Activated naive CD4-positive, alpha-beta T cell treated with Interleukin-2 at 50 U/mL for 16 hours (primary cell): ENCODE measurements around the gene CREBRF.

Experiments used
- DNase-seq: peaks from one replicate; pipeline ENCODE4 v3.0.0-alpha.2; 2020

The CREBRF gene

DNA sequence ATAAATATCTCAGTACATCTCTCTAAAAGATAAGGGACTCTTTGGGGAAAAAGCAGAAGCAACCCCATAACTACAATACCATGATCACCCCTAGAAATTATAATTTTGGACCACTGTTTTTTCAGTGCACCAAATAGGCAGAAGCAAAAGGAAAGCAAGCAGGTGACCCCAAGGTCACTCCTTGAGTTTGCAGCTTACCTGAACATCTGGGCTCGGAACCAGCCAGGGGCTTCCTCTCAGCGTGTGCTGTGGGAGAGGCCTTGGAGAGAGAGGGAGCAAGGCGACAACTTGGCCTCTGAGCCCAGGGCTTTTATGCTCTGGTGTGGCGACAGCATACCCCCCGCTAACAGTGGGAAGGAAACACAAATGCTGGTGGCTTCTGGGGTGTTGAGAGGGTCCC lies 105.0 kb downstream of the CREBRF start:
- DNase-seq: no peak

DNA sequence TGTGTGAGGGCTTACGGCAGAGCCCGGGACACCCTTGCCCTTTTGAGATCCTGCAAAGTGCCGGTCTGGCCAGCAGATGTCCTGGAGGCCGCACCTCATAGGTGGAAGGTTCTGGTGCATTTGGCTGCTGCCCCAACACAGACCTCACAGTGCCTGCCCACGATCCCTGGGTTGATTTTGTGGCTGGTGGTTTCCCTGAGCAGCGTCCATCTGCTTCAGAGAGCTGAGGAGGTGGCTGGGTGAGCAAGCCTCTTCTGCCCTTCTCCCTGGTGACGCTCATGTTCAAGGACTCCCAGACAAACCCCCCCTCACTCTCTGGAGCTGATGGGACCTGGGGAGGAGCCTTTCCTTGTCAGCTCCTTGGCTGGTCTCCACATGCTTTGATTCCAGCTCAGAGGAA lies 107.1 kb downstream of the CREBRF start:
- DNase-seq: no peak

DNA sequence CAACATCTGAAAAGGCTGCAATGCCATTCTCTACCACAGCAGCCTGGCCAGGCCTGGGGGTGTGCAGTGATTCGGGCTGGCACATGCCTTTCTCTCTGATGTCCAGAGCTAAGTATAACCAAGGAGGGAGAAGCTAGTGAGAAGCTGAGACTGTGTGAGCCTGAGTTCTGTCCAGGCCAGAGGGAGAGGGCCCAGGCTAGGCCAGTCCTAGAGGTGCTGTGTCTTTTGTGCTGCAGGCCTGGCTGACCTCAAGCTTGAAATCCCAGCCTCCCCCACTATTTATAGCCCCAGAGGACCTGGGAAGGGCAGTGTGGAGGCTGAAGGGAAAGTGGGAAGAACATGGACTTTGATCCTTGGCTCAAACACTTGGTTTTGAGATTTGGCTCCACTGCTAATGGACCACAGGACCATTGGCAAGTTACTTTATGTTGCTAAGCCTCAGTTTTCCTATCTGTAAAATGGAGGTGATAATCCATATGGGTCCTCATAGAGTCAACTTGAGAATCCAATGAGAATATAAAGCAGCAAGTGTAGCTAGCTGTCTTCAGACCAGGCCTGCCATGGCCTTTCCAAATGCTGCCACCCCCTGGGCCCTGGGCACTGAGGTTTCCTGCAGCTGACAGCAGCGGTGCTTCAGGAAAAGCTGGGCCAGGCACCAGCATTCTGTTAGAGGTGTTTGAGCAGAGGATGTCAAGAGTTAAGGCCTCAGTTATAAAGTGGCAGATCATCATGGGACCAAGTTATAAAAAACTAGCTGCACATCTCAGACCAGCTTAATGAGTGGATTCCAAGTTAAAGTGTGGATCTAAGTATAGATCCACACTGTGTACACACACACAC lies 109.2 kb downstream of the CREBRF start:
- no peak for DNase-seq

DNA sequence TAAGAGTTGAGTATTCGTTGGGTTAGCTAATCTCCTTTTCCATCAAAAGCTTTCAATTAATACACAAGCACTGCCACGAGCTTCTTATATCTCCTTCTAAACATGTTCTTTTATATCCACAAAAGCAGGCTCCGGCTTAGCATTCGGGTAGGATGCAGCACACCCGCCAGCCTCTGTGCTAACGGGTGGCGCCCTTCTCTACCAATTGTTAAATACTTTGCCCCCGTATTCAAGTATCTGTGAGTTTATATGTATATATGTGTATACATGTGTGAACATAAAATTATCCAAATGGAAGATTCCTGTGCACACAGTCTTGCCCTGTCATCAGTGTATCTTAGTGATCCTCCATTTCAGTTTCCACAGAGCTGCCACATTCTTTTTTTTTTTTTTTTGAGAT lies 116.0 kb downstream of the CREBRF start:
- DNase-seq: no peak

DNA sequence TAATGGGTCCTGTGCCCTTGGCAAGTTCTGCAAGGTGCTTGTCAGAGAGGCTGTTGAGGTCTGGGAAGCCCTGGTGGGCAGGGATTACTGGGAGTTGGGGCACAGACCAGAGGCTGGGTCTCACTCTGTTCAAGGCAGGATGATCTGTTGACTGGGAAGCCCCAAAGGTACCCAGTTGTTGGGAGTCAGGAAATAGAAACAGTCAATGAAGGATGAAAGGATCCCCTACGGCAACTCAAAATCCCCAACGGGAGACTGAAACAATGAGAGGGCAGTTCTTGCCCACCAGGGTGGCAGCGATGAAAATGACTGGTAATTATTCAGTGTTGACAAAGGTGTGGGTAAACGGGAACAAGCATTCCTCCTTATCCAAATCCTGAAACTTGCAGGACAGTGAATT lies 119.4 kb downstream of the CREBRF start:
- no peak for DNase-seq

DNA sequence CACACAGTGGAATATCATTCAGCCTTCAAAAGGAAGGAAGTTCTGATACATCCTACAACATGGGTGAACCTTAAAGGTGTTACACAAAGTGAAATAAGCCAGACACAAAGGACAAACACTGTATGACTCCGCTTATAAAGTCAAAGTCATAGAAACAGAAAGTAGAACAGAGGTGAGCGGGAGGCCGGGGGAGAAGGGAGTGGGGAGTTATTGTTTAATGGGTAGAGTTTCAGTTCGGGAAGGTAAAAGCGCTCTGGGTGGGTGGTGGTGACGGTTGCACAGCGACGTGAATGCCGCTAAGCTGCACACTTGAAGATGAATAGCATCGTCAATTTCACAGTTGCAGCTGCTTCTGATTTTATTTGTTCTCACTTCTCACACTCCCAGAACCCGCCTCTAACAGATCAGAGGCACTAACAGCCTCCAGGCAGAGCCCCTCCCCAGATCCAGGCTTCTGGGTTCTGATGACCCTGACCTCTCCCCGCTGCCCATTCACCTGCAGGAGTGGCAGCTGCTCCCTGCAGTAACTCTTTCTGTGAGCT lies 122.3 kb downstream of the CREBRF start:
- peak; percentile 39 for DNase-seq

DNA sequence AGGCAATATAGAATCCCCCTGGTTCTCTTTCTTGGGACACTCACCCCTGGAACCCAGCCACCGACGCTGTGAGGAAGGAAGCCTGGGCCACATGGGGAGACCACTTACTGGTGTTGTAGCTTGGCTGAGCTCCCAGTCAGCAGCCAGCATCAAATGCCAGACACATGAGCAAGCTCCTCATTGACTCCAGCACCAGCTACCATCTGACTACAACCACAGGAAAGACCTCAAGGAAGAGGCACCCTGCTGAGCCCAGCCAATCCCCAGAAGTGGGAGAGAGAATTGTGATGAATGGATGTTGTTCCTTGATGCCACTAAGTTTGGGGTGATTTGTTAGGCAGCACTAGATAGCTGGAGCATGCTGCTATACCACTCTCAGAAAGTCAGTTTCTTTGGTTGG lies 124.2 kb downstream of the CREBRF start:
- no peak for DNase-seq

DNA sequence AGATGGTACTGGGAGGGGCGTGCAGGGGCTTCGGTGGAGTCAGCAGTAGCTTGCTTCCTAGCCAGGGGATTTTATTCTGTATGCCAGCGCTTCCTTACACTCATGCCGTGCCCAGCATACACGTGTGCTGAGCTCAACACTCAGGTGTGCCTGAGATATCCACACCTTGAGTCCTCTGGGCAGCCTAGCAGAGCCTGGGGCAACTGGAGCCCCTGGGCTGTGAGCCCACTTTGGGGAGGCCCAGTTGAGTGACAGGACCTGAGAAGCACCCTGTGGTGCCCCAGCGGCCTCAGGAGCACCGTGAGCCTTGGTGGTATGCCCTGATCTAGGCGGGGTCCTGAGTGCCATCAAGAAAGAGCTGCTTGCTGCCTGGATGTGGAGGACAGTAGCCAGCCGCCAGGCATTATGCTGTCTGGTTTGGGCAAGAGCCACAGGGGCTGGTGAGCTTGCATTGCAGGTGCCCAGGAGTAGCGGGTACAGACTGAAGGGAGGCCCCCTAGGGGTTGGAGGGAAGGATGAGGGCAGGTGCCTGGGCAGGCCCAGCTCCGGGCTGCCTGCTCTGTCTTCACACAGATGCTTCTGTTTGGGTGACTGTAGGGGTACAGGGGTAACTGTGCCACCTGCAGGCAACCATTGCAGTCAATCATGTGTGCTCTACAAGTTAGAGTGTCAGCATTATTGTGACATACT lies 131.0 kb downstream of the CREBRF start:
- DNase-seq: no peak

DNA sequence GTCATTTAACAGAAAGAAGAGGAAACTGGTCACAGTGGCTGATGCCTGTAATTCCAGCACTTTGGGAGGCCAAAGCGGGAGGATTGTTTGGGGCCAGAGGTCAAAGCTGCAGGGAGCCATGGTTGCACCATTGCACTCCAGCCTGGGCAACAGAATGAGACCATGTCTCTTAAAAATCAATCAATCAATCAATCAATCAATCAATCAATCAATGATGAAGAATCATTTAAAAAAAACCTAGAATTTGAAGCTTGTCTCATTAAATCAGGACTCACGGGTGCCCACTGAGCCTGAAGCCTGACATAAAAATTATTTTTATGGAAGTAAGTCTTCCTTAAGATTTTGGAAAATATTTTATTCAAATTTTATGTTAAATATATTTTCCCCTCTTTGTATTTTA lies 132.1 kb downstream of the CREBRF start:
- no peak for DNase-seq
